Left renal cortex interstitium (tissue), 4 donors: ENCODE measurements around the gene ROBO4. TPM values are rescaled to one million over a fixed set of nuclear protein-coding genes. Genes with fewer than 3 reads are reported as not detected.
A peak's percentile ranks its signal among the peaks of the same experiment; 100 is the strongest.

Experiments
- DNase-seq, 4 donors: peaks; one replicate each; pipeline ENCODE4 v3.0.0-alpha.2; 2013; ENCODE audit warnings: low read depth in 4 of 4, low spot score in 2 of 4, missing footprints in 1 of 4
- polyA plus RNA-seq, 4 donors: library from polyadenylated mRNA; unstranded; fragments of 120-200 nt; gene quantifications; one replicate each; pipeline ENCODE4 v1.2.1, GENCODE V29; 2013; ENCODE audit not compliant: insufficient read length in 4 of 4

The ROBO4 gene
- polyA plus RNA-seq, 4 donors = 16.9 to 25.4 (median 19.5) TPM

DNA sequence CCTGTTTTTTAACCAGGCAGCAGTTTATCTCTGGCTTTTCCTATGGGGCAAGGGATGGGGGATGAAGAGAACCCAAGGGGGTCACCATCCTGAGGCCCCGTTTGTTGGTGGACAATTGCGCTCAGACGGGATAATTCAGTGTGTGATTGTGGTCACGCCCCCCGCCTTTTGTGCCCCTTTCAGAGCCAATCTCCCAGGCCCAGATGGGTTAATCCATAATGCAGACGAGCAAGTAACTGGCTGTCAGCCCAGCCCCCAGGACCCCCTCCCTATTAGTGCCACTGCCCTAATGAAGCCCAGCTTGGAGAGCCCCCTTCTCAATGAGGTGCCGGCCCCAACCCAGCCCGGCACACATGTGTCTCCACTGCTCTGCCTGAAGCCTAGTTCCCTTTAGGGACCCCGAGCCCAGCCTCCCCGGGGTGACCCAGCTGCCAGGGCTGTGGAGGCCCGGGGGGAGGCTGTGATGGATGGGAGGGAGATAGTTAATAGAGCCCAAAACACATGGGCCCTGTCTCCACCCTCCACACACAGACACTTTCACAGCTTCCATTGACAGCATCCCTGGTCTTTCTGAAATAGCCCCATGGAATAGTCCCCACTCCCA is 51.5 kb downstream of the ROBO4 start:
- no peak for DNase-seq

DNA sequence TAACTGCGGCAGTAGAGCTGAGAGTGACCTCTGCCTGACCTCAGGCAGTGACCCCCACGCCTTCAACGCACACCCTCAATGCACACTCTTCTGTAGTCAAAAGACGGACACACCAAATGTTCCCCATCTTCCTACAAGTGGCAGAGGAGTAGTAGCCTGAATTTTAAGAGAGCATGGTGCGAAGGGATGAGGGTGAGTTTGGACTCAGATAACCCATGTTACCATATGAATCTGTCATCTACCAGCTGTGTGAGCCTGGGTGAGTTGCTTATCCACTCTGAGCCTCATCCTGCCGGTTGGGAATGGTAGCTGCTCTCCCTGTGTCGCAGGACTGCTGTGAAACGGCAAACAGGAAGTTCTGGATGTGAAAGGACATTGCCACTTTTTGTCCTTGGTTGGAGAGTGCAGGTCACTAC is 53.0 kb downstream of the ROBO4 start:
- DNase-seq = no peak

DNA sequence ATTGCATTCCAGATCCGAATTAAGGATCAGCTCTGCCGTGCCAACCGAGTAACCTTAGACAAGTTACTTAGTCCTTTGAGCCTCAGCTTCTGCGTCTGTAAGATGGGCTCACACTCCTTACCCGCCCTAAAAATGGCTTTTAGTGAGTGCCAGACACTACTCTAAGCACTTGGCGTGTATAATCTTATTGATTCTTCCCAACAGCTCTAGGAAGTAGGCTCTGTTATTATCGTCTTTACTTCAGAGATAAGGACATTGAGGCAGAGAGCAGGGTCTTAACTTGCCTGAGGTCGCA is 54.1 kb downstream of the ROBO4 start:
- no peak for DNase-seq

DNA sequence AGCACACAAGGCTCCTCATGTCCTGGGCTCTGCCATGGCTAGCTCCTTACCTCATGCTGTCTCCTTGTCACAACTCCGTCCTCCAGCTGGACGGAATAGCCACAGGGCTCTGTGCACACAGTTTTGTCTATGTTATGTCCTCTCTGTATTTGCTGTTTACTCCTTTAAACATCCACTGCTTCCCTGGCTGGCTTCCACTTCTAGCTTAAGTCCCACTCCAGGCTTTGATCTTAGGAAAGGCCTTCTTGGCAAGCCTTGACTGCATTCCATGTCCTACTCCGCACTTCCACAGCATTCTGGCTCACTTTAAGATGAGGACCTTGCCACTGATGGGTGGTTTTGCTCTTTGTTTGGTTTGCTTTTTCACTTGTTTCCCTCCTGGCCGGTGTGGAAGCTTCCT is 55.4 kb downstream of the ROBO4 start:
- DNase-seq = no peak

DNA sequence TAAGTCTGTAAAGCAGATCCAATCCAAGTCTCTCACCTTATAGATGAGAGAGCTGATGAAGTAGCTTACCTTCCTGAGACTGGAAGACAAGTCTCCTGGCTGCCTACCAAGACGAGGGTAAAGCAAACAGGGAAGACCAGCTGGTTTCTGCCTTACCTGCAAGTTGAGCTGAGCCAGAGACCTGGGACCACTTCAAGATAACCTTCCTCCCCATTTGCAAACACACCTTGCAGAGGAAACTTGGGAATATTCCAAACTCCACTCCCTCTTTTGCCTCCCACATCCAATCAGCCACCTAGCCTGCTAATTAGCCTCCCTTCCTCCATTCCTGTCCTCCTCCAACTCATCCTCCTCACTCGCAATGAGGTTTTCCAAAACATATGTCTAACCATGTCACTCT is 55.8 kb downstream of the ROBO4 start:
- DNase-seq = no peak

DNA sequence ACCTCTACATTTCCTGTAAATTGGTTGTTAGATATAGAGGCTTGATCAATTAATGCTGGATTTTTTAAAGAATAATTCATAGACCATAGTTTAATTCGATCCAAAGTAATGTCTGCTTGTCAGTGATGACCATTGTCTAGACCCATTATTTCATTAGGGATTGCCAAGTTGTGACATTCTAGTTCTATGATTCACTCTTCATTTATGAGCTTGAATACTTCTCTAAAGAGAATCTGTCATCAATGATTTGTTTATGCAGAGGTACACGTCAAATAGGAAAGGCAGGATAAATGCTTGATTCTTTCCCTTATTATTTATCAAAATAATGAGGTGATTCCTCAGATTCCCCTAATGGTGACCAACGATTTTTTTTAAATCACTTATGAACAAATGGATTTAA is 56.5 kb downstream of the ROBO4 start:
- no peak for DNase-seq

DNA sequence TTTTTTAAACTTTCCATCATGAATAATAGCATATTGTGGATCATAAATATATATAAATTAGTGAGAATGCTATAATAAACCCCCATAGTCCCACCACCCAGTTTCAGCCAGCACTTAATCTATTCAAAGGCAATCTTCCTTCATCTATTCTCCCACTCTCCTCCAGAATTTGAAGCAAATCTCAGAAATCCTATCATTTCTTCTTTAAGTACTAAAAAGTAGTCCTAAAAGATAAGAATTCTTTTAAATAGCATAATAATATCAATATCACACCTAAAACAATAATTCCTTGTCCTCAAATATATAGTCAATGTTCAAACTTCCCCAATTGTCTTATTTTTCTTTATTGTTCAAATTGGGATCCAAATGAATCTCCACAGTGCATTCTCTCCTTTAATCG is 57.0 kb downstream of the ROBO4 start:
- DNase-seq = no peak

DNA sequence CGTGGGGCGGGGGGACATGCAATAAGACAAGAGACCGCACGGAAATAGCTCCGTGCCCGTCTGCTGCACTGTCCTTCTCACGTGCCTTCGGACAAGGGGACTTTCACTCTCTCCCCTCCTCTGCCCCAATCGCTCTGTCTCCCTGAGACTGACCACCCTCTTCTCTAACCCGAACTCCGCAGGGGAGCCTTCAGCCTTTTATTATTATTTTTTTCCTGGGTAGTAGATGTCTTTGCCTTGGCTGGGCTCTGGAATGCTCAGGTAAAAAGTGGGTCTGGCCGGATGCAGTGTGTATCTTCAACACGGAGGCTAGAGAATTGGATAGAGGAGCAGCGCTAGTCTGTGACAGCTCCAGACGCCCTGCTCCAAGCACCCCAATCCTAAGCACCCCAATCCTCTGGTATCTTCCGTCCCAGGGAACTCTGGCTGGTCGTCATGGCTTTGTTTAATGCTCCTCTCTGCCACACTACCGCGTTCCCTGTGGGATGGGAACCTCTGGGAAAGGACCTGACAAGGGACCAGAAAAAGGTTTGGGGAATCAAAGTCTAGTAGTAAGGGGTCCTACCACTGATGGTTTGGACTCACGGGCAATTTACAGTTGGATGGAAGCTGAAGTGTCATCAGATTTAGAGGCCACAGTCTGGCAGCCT is 57.6 kb downstream of the ROBO4 start:
- DNase-seq = no peak

DNA sequence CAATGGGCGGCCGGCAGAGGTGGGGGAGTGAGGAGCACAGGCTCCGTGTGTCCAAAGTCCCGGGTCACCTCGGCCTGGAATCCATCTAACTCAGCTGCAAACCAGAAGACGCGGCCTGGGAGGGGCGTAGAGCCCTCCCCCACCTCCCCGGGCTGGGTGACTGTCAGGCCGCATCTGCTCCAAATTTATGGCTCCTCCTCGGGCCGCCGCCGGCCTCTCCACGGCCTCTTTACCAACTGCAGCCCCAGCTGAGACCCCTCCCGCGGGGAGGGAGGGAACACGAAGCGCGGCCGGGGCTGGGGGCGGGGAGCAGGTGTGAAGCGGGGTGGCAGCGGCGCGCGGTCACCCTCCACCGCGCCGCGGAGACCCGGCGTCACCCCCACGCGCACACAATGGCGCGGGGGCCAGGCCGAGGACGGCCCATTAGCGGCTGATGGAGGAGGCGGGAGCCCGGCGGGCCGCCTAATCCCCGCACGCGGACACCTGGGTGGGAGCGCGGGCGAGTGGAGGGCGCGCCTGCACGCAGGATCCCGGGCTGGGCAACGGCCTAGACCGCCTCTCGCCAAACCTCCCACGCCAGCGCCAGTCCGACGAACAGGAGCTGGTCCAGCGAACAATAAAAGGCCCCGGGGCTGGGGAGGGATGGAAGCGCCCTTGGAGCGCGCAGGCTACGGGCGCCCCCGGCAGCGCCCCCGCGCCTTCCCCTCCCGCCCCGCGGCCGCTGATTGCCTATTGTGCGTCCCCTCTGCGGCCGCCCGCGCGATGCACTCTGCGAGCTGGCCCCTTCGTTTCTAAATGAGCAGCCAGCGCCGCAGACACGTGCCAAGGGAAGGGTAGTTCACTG is 58.3 kb downstream of the ROBO4 start:
- no peak for DNase-seq

DNA sequence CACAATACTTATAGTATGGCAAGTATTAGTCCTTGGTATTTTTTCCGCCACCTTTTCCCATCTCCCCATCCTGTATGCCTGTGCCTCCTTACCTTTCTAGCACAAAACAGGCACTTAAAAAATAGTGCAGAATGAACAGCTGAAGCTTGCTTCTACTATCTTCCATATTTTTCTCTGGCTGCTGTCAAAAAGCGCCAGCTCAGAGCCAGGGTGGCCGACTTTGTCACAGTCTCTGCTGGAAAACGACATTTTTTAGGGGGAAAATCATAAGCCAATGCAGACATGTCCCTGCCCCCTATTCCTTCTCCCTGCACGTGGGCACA is 58.9 kb downstream of the ROBO4 start:
- no peak for DNase-seq

DNA sequence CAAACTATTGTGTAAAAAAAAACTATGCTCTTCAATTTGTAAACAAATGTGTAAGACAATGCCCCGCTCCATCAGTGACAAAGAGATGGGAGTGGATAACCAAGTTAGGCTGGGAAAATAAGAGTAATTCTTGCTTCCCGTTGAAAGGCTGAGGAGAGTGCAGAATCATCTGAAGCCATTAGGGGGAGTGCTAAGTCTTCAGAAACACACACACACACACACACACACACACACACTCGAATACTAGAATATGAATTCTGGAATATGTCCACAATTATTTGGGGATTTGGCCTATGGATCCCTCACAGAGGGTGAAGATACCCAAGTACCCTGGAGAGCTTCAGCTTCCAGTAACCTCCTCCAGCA is 60.2 kb downstream of the ROBO4 start:
- peak in 2 of 4 donors; percentile 46 to 51 for DNase-seq

DNA sequence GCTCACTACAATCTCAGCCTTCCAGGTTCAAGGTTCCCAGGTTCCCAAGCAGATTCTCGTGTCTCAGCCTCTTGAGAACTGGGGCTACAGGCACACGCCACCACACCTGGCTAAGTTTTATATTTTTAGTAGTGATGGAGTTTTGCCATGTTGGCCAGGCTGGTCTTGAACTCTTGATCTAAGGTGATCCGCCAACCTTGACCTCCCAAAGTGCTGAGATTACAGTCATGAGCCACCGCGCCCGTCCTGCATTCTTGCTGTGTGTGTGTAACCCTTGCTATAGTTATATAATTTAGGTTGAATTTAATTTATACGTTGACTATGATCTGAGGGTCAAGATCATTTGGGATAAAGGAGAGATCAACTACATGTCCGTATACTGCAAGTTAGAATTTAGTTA is 61.7 kb downstream of the ROBO4 start:
- no peak for DNase-seq

DNA sequence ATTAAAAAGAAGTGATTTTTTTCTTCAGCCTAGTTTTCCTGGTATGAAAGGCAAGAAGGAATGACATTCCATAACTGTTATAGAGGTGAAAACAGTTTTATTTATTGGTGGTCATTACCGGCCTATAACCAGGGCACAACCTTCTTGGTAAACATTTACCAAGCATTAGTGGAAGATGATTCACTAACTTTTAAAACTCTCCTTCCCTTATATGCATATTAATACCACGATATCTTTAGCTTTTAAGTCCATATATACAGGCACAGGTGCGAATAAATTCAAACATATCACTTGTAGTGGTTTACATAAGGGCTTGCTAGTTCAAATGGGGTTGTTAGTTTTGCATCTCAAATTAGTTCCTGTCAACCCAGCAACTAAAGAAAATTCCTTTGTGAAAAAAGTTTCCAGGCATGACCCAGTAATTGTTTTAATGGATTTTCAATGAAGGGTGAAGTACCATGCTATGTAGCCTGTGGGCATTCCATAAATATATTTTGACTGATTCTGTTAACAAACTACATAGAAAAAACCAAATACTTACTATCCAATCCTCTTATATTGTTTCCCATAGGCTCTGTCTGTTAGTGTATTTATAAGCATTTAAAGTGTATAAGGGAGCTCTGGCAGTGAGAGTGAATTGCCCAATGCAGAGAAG is 63.0 kb downstream of the ROBO4 start:
- no peak for DNase-seq

Other genes starting within 250 kb of the ROBO4 start
- 10 to 100 TPM; 28.2 to 35.3 (median 32.1) TPM for gene SIAE, start 224.1 kb downstream of the ROBO4 start, polyA plus RNA-seq
- gene SPA17, start 224.0 kb downstream of the ROBO4 start, polyA plus RNA-seq = 10 to 100 TPM; 18.3 to 24.0 (median 20.2) TPM
- gene NRGN, start 157.9 kb downstream of the ROBO4 start, polyA plus RNA-seq = 10 to 100 TPM; 13.9 to 27.5 (median 20.9) TPM
- gene VSIG2, start 145.6 kb downstream of the ROBO4 start, polyA plus RNA-seq = 10 to 100 TPM in 1 of 4 donors, 1 to 10 TPM in 3; 5.3 to 10.7 (median 8.7) TPM
- 10 to 100 TPM; 61.9 to 73.2 (median 72.7) TPM for gene ESAM, start 135.6 kb downstream of the ROBO4 start, polyA plus RNA-seq
- gene MSANTD2, start 97.5 kb downstream of the ROBO4 start, polyA plus RNA-seq = 10 to 100 TPM; 24.3 to 47.6 (median 33.8) TPM
- 10 to 100 TPM; 16.7 to 35.1 (median 26.3) TPM for gene ROBO3, start 32.4 kb downstream of the ROBO4 start, polyA plus RNA-seq
- gene HEPN1, start 21.4 kb upstream of the ROBO4 start, polyA plus RNA-seq = 1 to 10 TPM in 3 of 4 donors, under 1 TPM in 1; 0.71 to 2.0 (median 1.2) TPM
- gene HEPACAM, start 38.2 kb upstream of the ROBO4 start, polyA plus RNA-seq = 1 to 10 TPM; 1.6 to 3.1 (median 2.5) TPM
- 1 to 10 TPM; 3.9 to 4.3 (median 4.1) TPM for gene CCDC15, start 56.3 kb upstream of the ROBO4 start, polyA plus RNA-seq
- gene SLC37A2, start 165.4 kb upstream of the ROBO4 start, polyA plus RNA-seq = 1 to 10 TPM; 1.7 to 2.1 (median 1.9) TPM
- 10 to 100 TPM; 46.7 to 52.5 (median 50.5) TPM for gene TMEM218, start 213.8 kb upstream of the ROBO4 start, polyA plus RNA-seq